ENCODE data around the gene TIMM13. TPM values are rescaled to one million over a fixed set of nuclear protein-coding genes. Genes with fewer than 3 reads are reported as not detected.
"Not testable (repeated sequence)": the region's sequence is repeated elsewhere in the genome, so short reads cannot be mapped to it uniquely, and the experiment has no call there.

Gene TIMM13
- total RNA-seq, 3 donors from 2014 or later = 27.7 to 34.4 (median 28.1) TPM

DNA sequence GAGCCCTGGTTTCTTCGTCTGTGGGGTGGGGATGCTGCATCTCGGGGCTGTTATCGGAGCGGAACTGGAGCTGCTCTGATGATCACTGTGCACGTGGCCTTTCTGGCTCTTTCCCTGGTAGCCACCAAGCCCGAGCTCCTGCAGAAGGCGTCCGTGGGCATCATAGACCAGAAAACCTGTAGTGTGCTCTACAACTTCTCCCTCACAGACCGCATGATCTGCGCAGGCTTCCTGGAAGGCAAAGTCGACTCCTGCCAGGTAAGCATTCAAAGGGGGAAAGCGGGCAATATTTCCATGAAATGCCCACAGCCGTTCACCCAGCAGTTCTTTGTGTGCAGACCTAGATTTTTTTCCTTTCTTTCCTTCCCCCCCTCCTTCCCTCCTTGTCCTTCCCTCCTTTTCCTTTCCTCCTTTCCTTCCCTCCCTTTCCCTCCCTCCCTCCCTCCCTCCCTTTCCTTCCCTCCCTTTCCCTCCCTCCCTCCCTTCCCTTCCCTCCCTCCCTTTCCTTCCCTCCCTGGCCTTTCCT, 9.4 kb downstream of the TIMM13 start:
- intact Hi-C loops (cut with DNase I; ENCODE audit: low total_unique reads) = no loop called here
- DNase-seq (ENCODE audit: low spot score in 2 of 2) = no peak
- H3K27ac ChIP-seq = no peak overlapping the region
- H3K4me1 ChIP-seq = no peaks in the 10 kb centered on the region
- peaks cover 0 to 5% of the 10 kb centered on the region in 2 donors for H3K9me3 ChIP-seq
- no peaks in the 10 kb centered on the region for H3K27me3 ChIP-seq
- H3K4me3 ChIP-seq = no peak overlapping the region
- H3K36me3 ChIP-seq = no peaks in the 10 kb centered on the region
- no peak for TF ChIP-seq POLR2A (IDR thresholded peaks at IDR 0.05)
- TF ChIP-seq, protein P1, sequence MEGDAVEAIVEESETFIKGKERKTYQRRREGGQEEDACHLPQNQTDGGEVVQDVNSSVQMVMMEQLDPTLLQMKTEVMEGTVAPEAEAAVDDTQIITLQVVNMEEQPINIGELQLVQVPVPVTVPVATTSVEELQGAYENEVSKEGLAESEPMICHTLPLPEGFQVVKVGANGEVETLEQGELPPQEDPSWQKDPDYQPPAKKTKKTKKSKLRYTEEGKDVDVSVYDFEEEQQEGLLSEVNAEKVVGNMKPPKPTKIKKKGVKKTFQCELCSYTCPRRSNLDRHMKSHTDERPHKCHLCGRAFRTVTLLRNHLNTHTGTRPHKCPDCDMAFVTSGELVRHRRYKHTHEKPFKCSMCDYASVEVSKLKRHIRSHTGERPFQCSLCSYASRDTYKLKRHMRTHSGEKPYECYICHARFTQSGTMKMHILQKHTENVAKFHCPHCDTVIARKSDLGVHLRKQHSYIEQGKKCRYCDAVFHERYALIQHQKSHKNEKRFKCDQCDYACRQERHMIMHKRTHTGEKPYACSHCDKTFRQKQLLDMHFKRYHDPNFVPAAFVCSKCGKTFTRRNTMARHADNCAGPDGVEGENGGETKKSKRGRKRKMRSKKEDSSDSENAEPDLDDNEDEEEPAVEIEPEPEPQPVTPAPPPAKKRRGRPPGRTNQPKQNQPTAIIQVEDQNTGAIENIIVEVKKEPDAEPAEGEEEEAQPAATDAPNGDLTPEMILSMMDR (IDR thresholded peaks at IDR 0.05) = no peak
- TF ChIP-seq POLR2AphosphoS5 (IDR thresholded peaks at IDR 0.05) = no peak

DNA sequence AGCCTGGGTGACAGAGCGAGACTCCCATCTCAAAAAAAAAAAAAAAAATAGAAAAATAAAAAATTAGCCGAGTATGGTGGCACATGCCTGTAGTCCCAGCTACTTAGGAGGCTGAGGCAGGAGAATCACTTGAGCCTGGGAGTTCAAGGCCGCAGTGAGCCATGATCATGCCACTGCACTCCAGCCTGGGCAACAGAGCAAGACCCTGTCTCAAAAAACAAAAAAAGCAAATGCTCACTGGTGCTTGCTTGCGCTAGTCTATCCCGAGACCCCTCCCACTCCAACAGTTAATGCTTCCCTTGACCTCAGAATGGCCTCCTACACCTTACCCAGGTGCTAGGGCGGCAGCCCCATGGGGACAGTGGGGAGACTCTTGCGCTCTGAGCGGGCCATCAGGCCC, 9.9 kb downstream of the TIMM13 start:
- intact Hi-C loops (cut with DNase I; ENCODE audit: low total_unique reads); H3K27ac ChIP-seq; H3K27me3 ChIP-seq; H3K4me3 ChIP-seq; H3K36me3 ChIP-seq; DNase-seq (ENCODE audit: low spot score in 2 of 2); H3K4me1 ChIP-seq; H3K9me3 ChIP-seq: not testable (repeated sequence)

DNA sequence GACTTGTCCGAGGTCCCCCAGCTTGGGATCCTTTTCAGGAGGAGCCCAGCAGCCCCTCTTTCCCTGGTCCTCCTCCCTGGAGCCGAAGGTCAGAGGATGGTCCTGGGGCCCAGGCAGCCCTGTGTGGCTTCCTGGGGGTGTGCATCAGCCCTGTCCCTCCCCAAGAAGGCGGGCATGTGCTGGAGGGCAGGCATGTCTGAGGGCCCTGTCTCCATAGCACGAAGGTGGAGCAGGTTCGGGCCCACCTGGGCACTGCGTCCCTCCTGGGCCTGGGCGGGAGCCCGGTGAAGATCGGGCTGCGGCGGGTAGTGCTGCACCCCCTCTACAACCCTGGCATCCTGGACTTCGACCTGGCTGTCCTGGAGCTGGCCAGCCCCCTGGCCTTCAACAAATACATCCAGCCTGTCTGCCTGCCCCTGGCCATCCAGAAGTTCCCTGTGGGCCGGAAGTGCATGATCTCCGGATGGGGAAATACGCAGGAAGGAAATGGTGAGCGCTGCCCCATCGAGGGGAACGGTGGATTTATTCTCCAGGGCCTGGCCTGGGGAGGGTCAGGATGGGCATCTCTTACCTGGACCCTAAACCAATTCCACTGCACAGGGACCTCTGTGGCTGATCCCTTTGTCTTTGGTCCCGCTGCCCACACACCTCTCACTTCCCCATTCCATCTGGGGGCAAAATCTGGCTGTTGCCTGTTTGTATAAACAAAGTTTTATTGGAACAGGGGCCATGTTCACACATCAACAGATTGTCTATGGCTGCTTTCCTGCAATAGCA, 10.9 kb downstream of the TIMM13 start:
- H3K4me1 ChIP-seq = no peaks in the 10 kb centered on the region
- H3K36me3 ChIP-seq = no peaks in the 10 kb centered on the region
- no peak overlapping the region for H3K4me3 ChIP-seq
- no peaks in the 10 kb centered on the region for H3K27me3 ChIP-seq
- H3K27ac ChIP-seq = no peak overlapping the region
- no peak for TF ChIP-seq POLR2A (IDR thresholded peaks at IDR 0.05)
- no peak for TF ChIP-seq POLR2AphosphoS5 (IDR thresholded peaks at IDR 0.05)
- TF ChIP-seq, protein P1 (IDR thresholded peaks at IDR 0.05) = no peak
- H3K9me3 ChIP-seq = peaks cover 0 to 5% of the 10 kb centered on the region in 2 donors
- intact Hi-C loops (cut with DNase I; ENCODE audit: low total_unique reads) = no loop called here
- no peak for DNase-seq (ENCODE audit: low spot score in 2 of 2)

DNA sequence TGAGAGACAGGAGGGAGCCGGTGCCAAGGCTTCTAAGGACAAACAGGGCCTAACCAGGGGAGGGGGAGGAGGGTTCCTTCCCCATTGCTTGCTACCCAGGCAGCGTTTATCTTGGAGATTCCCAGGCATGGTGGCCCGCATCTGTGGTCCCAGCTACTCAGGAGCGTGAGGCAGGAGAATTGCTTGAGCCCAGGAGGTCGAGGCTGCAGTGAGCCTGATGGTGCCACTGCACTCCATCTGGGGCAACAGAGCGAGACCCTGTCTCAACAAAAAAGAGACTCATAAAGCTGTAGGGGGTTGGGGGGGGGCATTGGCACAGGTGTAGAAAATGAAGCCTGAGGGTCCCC, 11.4 kb downstream of the TIMM13 start:
- no peak for DNase-seq (ENCODE audit: low spot score in 2 of 2)
- TF ChIP-seq POLR2A (IDR thresholded peaks at IDR 0.05) (no peak), POLR2AphosphoS5 (IDR thresholded peaks at IDR 0.05) (no peak)
- TF ChIP-seq, protein P1 (IDR thresholded peaks at IDR 0.05) = no peak
- Histone ChIP-seq H3K4me3 (no peak overlapping the region), H3K27ac (no peak overlapping the region), H3K9me3 (peaks cover 0 to 5% of the 10 kb centered on the region in 2 donors), H3K4me1 (no peaks in the 10 kb centered on the region), H3K27me3 (no peaks in the 10 kb centered on the region), H3K36me3 (no peaks in the 10 kb centered on the region)
- intact Hi-C loops (cut with DNase I; ENCODE audit: low total_unique reads) = no loop called here

DNA sequence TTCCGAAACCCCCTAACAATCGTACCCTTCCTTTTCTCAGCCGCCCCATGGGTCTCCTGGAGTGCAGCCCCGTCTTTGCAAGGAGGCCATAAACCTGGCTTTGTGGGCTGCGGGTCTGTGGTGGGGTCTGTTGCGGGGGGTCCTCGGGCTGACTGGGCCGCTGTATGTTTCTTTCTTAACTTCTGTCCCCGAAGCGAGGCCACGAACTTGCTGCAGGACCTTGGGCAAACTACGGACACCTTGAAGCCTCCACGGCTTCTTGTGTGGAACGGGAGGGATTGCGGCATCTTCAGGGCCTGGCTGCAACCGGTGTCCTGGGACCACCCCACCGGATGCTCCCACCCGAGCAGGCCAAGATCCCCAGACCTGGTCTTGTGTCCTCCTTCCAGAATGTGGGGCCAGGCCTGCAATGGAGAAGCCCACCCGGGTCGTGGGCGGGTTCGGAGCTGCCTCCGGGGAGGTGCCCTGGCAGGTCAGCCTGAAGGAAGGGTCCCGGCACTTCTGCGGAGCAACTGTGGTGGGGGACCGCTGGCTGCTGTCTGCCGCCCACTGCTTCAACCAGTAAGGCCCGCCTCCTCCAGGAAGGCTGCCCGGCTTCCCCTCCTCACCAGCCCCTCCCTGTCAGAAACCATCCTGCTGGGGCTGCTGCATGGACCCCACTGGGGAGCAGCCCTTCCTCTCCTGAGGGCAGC, 12.0 kb downstream of the TIMM13 start:
- peaks cover 0 to 5% of the 10 kb centered on the region in 2 donors for H3K9me3 ChIP-seq
- H3K27me3 ChIP-seq = no peaks in the 10 kb centered on the region
- no peak overlapping the region for H3K4me3 ChIP-seq
- no peak overlapping the region for H3K27ac ChIP-seq
- no peak for TF ChIP-seq POLR2A (IDR thresholded peaks at IDR 0.05)
- TF ChIP-seq POLR2AphosphoS5 (IDR thresholded peaks at IDR 0.05) = no peak
- TF ChIP-seq, protein P1 (IDR thresholded peaks at IDR 0.05) = no peak
- DNase-seq (ENCODE audit: low spot score in 2 of 2) = no peak
- H3K4me1 ChIP-seq = no peaks in the 10 kb centered on the region
- intact Hi-C loops (cut with DNase I; ENCODE audit: low total_unique reads) = no loop called here
- H3K36me3 ChIP-seq = no peaks in the 10 kb centered on the region

Measured in breast epithelium (tissue), 4 donors.